ENCODE data around the gene NKD2. TPM values are rescaled to one million over a fixed set of nuclear protein-coding genes. Genes with fewer than 3 reads are reported as not detected.

The NKD2 gene
- total RNA-seq, 5 donors from 2014 or later (not counting 1 experiment from before 2014, with no cell fraction given), result 0.18 to 0.23 TPM; not detected in 3

- Mint-ChIP-seq H3K36me3 (no peaks in the 10 kb centered on the region), H3K9me3 (no peaks in the 10 kb centered on the region), H3K4me3 (no peak overlapping the region), H3K27me3 (peaks cover 8 to 12% of the 10 kb centered on the region in 2 donors), H3K4me1 (peaks cover 3 to 4% (median 4%) of the 10 kb centered on the region in 3 donors), H3K27ac (no peak overlapping the region)
- Histone ChIP-seq H3K9me3 (no peaks in the 10 kb centered on the region), H3K27me3 (replicated peaks in 1 of 2; ENCODE audit: control insufficient read depth in 2 of 2, extremely low read depth in 1 of 2, insufficient read depth in 2 of 2, low read length in 1 of 2) (peaks cover 0 to 42% of the 10 kb centered on the region in 2 experiments), H3K27ac (ENCODE audit: low read length) (no peak overlapping the region), H3K36me3 (ENCODE audit: control insufficient read depth in 2 of 2, extremely low read depth in 1 of 2, insufficient read depth in 1 of 2, low read length in 1 of 2) (no peaks in the 10 kb centered on the region), H3K4me1 (ENCODE audit: control insufficient read depth in 1 of 2, extremely low read depth in 1 of 2, insufficient read depth in 2 of 2, low read length in 2 of 2) (no peaks in the 10 kb centered on the region), H3K4me3 (ENCODE audit: control insufficient read depth in 1 of 2, extremely low read depth in 1 of 2, low read length in 1 of 2) (no peak overlapping the region)
- no peak for ATAC-seq (replicated peaks in 1 of 4)
- ChIA-PET CTCF (no interaction called here), POLR2A (no interaction called here)
- WGBS (ENCODE audit: insufficient coverage), result 90% methylated on average over 11 of the region's 19 CpGs
- no peak for DNase-seq
Observed at GRCh38 chr5:1016036-1016435, 7.4 kb downstream of the NKD2 start.

- H3K27me3 Mint-ChIP-seq, result peaks cover 3 to 7% of the 10 kb centered on the region in 2 donors
- no peak overlapping the region for H3K27ac Mint-ChIP-seq
- Histone ChIP-seq H3K9me3 (no peaks in the 10 kb centered on the region), H3K27me3 (replicated peaks in 1 of 2; ENCODE audit: control insufficient read depth in 2 of 2, extremely low read depth in 1 of 2, insufficient read depth in 2 of 2, low read length in 1 of 2) (peaks cover 0 to 37% of the 10 kb centered on the region in 2 experiments), H3K4me3 (ENCODE audit: control insufficient read depth in 1 of 2, extremely low read depth in 1 of 2, low read length in 1 of 2) (no peak overlapping the region), H3K4me1 (ENCODE audit: control insufficient read depth in 1 of 2, extremely low read depth in 1 of 2, insufficient read depth in 2 of 2, low read length in 2 of 2) (no peaks in the 10 kb centered on the region), H3K27ac (ENCODE audit: low read length) (no peak overlapping the region), H3K36me3 (ENCODE audit: control insufficient read depth in 2 of 2, extremely low read depth in 1 of 2, insufficient read depth in 1 of 2, low read length in 1 of 2) (no peaks in the 10 kb centered on the region)
- POLR2A ChIA-PET, result no interaction called here
- no peak overlapping the region for H3K4me3 Mint-ChIP-seq
- H3K9me3 Mint-ChIP-seq, result no peaks in the 10 kb centered on the region
- 73% methylated on average over 7 of the region's 16 CpGs for WGBS (ENCODE audit: insufficient coverage)
- CTCF ChIA-PET, result no interaction called here
- no peak for DNase-seq
- H3K4me1 Mint-ChIP-seq, result no peaks in the 10 kb centered on the region
- no peak for ATAC-seq (replicated peaks in 1 of 4)
- H3K36me3 Mint-ChIP-seq, result no peaks in the 10 kb centered on the region
Observed at GRCh38 chr5:1016476-1016875, 7.9 kb downstream of the NKD2 start.

- H3K4me3 Mint-ChIP-seq, result no peak overlapping the region
- Histone ChIP-seq H3K4me1 (ENCODE audit: control insufficient read depth in 1 of 2, extremely low read depth in 1 of 2, insufficient read depth in 2 of 2, low read length in 2 of 2) (no peaks in the 10 kb centered on the region), H3K9me3 (no peaks in the 10 kb centered on the region), H3K4me3 (ENCODE audit: control insufficient read depth in 1 of 2, extremely low read depth in 1 of 2, low read length in 1 of 2) (no peak overlapping the region), H3K27me3 (replicated peaks in 1 of 2; ENCODE audit: control insufficient read depth in 2 of 2, extremely low read depth in 1 of 2, insufficient read depth in 2 of 2, low read length in 1 of 2) (peaks cover 0 to 32% of the 10 kb centered on the region in 2 experiments), H3K27ac (ENCODE audit: low read length) (no peak overlapping the region), H3K36me3 (ENCODE audit: control insufficient read depth in 2 of 2, extremely low read depth in 1 of 2, insufficient read depth in 1 of 2, low read length in 1 of 2) (no peaks in the 10 kb centered on the region)
- POLR2A ChIA-PET, result no interaction called here
- H3K9me3 Mint-ChIP-seq, result no peaks in the 10 kb centered on the region
- CTCF ChIA-PET, result no interaction called here
- peaks cover 0 to 4% of the 10 kb centered on the region in 2 donors for H3K27me3 Mint-ChIP-seq
- no peak for ATAC-seq (replicated peaks in 1 of 4)
- 67% methylated on average over 12 of the region's 12 CpGs for WGBS (ENCODE audit: insufficient coverage)
- H3K36me3 Mint-ChIP-seq, result no peaks in the 10 kb centered on the region
- H3K4me1 Mint-ChIP-seq, result no peaks in the 10 kb centered on the region
- DNase-seq, result no peak
- no peak overlapping the region for H3K27ac Mint-ChIP-seq
Observed at GRCh38 chr5:1017056-1017455, 8.5 kb downstream of the NKD2 start.

- H3K36me3 Mint-ChIP-seq, result no peaks in the 10 kb centered on the region
- no peak overlapping the region for H3K27ac Mint-ChIP-seq
- ChIA-PET CTCF (no interaction called here), POLR2A (no interaction called here)
- no peaks in the 10 kb centered on the region for H3K36me3 ChIP-seq (ENCODE audit: control insufficient read depth in 2 of 2, extremely low read depth in 1 of 2, insufficient read depth in 1 of 2, low read length in 1 of 2)
- ATAC-seq (replicated peaks in 1 of 4) (no peak), DNase-seq (peak in 1 of 35 experiments; percentile 1)
- H3K4me3 ChIP-seq (ENCODE audit: control insufficient read depth in 1 of 2, extremely low read depth in 1 of 2, low read length in 1 of 2), result no peak overlapping the region
- WGBS (ENCODE audit: insufficient coverage), result 76% methylated on average over 12 of the region's 19 CpGs
- H3K9me3 ChIP-seq, result no peaks in the 10 kb centered on the region
- H3K4me1 ChIP-seq (ENCODE audit: control insufficient read depth in 1 of 2, extremely low read depth in 1 of 2, insufficient read depth in 2 of 2, low read length in 2 of 2), result no peaks in the 10 kb centered on the region
- H3K9me3 Mint-ChIP-seq, result no peaks in the 10 kb centered on the region
- no peaks in the 10 kb centered on the region for H3K4me1 Mint-ChIP-seq
- peaks cover 0 to under 1% of the 10 kb centered on the region in 2 donors for H3K27me3 Mint-ChIP-seq
- no peak overlapping the region for H3K27ac ChIP-seq (ENCODE audit: low read length)
- peaks cover 0 to 23% of the 10 kb centered on the region in 2 experiments for H3K27me3 ChIP-seq (replicated peaks in 1 of 2; ENCODE audit: control insufficient read depth in 2 of 2, extremely low read depth in 1 of 2, insufficient read depth in 2 of 2, low read length in 1 of 2)
- no peak overlapping the region for H3K4me3 Mint-ChIP-seq
Observed at GRCh38 chr5:1017691-1018455, 9.3 kb downstream of the NKD2 start.

GRCh38 chr5:1018596-1018995 is 10.0 kb downstream of the NKD2 start:
- H3K9me3 Mint-ChIP-seq, result no peaks in the 10 kb centered on the region
- Histone ChIP-seq H3K9me3 (no peaks in the 10 kb centered on the region), H3K4me3 (ENCODE audit: control insufficient read depth in 1 of 2, extremely low read depth in 1 of 2, low read length in 1 of 2) (no peak overlapping the region), H3K27me3 (replicated peaks in 1 of 2; ENCODE audit: control insufficient read depth in 2 of 2, extremely low read depth in 1 of 2, insufficient read depth in 2 of 2, low read length in 1 of 2) (peaks cover 0 to 16% of the 10 kb centered on the region in 2 experiments), H3K27ac (ENCODE audit: low read length) (no peak overlapping the region), H3K4me1 (ENCODE audit: control insufficient read depth in 1 of 2, extremely low read depth in 1 of 2, insufficient read depth in 2 of 2, low read length in 2 of 2) (no peaks in the 10 kb centered on the region), H3K36me3 (ENCODE audit: control insufficient read depth in 2 of 2, extremely low read depth in 1 of 2, insufficient read depth in 1 of 2, low read length in 1 of 2) (no peaks in the 10 kb centered on the region)
- H3K36me3 Mint-ChIP-seq, result no peaks in the 10 kb centered on the region
- H3K4me1 Mint-ChIP-seq, result no peaks in the 10 kb centered on the region
- H3K27ac Mint-ChIP-seq, result no peak overlapping the region
- CTCF ChIA-PET, result no interaction called here
- DNase-seq, result peak in 1 of 35 experiments; percentile 2
- no peak overlapping the region for H3K4me3 Mint-ChIP-seq
- no peak for ATAC-seq (replicated peaks in 1 of 4)
- no peaks in the 10 kb centered on the region for H3K27me3 Mint-ChIP-seq
- POLR2A ChIA-PET, result no interaction called here
- WGBS (ENCODE audit: insufficient coverage), result 77% methylated on average over 9 of the region's 9 CpGs

GRCh38 chr5:1019001-1019905 is 10.7 kb downstream of the NKD2 start:
- H3K27me3 ChIP-seq (replicated peaks in 1 of 2; ENCODE audit: control insufficient read depth in 2 of 2, extremely low read depth in 1 of 2, insufficient read depth in 2 of 2, low read length in 1 of 2), result peaks cover 0 to 11% of the 10 kb centered on the region in 2 experiments
- ChIA-PET POLR2A (no interaction called here), CTCF (interaction anchor here in 1 of 2 donors (0.7 kb wide), 1 partner anchor 120 kb away, joined by 4 read pairs; no protein-coding TSS in a partner anchor)
- H3K4me1 Mint-ChIP-seq, result no peaks in the 10 kb centered on the region
- H3K4me3 Mint-ChIP-seq, result no peak overlapping the region
- H3K4me1 ChIP-seq (ENCODE audit: control insufficient read depth in 1 of 2, extremely low read depth in 1 of 2, insufficient read depth in 2 of 2, low read length in 2 of 2), result no peaks in the 10 kb centered on the region
- no peaks in the 10 kb centered on the region for H3K9me3 Mint-ChIP-seq
- H3K36me3 Mint-ChIP-seq, result no peaks in the 10 kb centered on the region
- no peaks in the 10 kb centered on the region for H3K9me3 ChIP-seq
- no peak overlapping the region for H3K27ac ChIP-seq (ENCODE audit: low read length)
- ATAC-seq (replicated peaks in 1 of 4) (no peak), DNase-seq (no peak)
- H3K27ac Mint-ChIP-seq, result no peak overlapping the region
- H3K4me3 ChIP-seq (ENCODE audit: control insufficient read depth in 1 of 2, extremely low read depth in 1 of 2, low read length in 1 of 2), result no peak overlapping the region
- 82% methylated on average over 32 of the region's 37 CpGs for WGBS (ENCODE audit: insufficient coverage)
- H3K36me3 ChIP-seq (ENCODE audit: control insufficient read depth in 2 of 2, extremely low read depth in 1 of 2, insufficient read depth in 1 of 2, low read length in 1 of 2), result no peaks in the 10 kb centered on the region
- no peaks in the 10 kb centered on the region for H3K27me3 Mint-ChIP-seq

Measured in T-cell (primary cell).